Skeletal muscle satellite cell (primary cell): ENCODE measurements around the gene ITPKB.

Source experiments
- H3K27me3 ChIP-seq: 2 replicates; pipeline ENCODE4 v1.7.0; 2013; ENCODE audit warnings: low read length; ENCODE audit not compliant: control insufficient read depth, insufficient read depth
- H3K36me3 ChIP-seq: 2 replicates; pipeline ENCODE4 v1.7.0; 2013; ENCODE audit warnings: mild to moderate bottlenecking, control low read depth, low read length; ENCODE audit not compliant: insufficient read depth
- H3K4me1 ChIP-seq: 2 replicates; pipeline ENCODE4 v1.7.0; 2013; ENCODE audit warnings: low read length; ENCODE audit not compliant: control insufficient read depth, insufficient read depth
- H3K4me2 ChIP-seq: 2 replicates; pipeline ENCODE4 v1.7.0; 2013; ENCODE audit warnings: mild to moderate bottlenecking, low read length
- H3K4me3 ChIP-seq: 2 replicates; pipeline ENCODE4 v1.7.0; 2013; ENCODE audit warnings: low read length
- H3K9ac ChIP-seq: 2 replicates; pipeline ENCODE4 v1.7.0; 2013; ENCODE audit warnings: mild to moderate bottlenecking, low read depth, low read length, moderate library complexity
- H3K9me3 ChIP-seq: replicated peaks from 2 replicates; pipeline ENCODE4 v1.7.0; 2013; ENCODE audit warnings: mild to moderate bottlenecking, control low read depth, low read length

The ITPKB gene

DNA sequence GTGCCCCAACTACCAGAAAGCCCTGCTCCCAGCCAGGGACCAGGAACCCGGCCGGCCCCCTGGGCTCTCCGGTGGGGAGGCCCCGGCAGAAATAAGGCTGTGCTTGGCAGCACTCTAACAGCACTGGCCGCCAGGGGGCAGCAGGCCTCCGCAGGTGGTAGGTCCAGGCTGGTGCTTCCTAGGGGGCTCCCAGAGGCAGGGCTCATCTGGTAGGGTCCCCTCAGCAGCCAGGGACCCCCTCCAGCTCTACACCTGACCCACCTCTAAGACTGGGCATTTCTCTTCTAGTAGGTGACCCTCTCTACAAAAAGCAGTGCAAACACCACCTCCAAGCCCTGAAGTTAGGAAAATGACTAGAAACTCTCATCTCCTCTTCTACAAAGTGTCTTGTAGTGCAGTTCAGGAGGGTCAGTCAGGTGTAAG, 104.9 kb downstream of the ITPKB start:
- Histone ChIP-seq H3K9me3 (no peaks in the 10 kb centered on the region), H3K9ac (no peak overlapping the region), H3K27me3 (peaks cover 17% of the 10 kb centered on the region), H3K36me3 (no peaks in the 10 kb centered on the region), H3K4me1 (peaks cover 5% of the 10 kb centered on the region), H3K4me2 (no peak overlapping the region), H3K4me3 (no peak overlapping the region)

DNA sequence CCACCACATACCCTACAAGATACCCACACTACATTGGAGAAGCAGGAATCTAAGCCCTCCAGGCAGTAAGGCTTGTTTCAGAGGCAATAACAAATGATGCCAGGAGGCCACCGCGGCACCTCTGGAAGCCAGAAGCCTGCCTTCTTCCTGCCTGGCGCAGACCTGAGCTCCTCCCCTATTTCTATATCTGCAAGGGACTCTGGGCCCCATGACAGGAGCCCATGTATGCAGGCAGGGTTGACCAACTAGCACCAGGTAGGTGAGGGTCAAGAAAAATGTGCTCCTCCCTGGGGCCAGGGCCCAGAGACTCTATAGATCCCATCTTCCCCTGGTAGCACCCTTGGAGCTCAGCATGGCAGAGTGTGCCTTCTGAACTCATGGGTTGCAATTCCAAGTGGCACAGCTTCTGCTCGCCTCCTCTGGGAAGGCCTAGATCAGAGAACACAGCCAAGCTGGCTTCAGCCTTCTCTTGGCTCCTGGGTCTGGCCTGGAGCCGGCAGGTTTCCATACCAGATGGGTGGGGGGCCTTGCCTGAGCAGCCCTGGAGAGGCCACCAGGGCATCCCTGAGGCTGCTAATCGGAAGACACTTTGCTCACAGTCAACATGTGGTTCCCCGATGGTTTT, 105.4 kb downstream of the ITPKB start:
- Histone ChIP-seq H3K4me1 (peaks cover 5% of the 10 kb centered on the region), H3K9me3 (no peaks in the 10 kb centered on the region), H3K36me3 (no peaks in the 10 kb centered on the region), H3K9ac (no peak overlapping the region), H3K4me2 (no peak overlapping the region), H3K4me3 (no peak overlapping the region), H3K27me3 (peaks cover 17% of the 10 kb centered on the region)

DNA sequence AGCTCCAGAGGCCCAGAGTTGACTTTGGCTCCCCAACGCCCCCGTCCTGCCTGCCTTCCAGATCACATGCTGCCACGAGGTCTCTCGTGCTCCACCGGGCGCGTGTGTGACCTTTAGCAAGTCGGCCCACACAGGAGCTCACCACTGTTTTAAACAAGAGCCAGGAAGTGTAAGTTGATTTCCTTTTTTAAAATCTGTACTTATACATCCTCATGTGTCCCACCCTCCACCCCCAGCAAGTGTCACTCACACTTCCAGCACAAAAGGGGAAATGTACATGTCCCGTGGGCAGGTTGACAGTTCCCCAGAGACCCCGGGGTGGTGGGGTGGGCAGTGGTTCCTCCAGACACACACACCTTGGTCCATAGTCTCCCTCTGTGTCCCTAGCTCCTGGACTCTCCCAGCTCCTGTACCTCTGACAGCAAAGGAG, 106.1 kb downstream of the ITPKB start:
- H3K27me3 ChIP-seq: peaks cover 20% of the 10 kb centered on the region
- H3K9ac ChIP-seq: no peak overlapping the region
- H3K36me3 ChIP-seq: no peaks in the 10 kb centered on the region
- H3K4me3 ChIP-seq: no peak overlapping the region
- H3K4me1 ChIP-seq: peaks cover 2% of the 10 kb centered on the region
- H3K9me3 ChIP-seq: no peaks in the 10 kb centered on the region
- H3K4me2 ChIP-seq: no peak overlapping the region

DNA sequence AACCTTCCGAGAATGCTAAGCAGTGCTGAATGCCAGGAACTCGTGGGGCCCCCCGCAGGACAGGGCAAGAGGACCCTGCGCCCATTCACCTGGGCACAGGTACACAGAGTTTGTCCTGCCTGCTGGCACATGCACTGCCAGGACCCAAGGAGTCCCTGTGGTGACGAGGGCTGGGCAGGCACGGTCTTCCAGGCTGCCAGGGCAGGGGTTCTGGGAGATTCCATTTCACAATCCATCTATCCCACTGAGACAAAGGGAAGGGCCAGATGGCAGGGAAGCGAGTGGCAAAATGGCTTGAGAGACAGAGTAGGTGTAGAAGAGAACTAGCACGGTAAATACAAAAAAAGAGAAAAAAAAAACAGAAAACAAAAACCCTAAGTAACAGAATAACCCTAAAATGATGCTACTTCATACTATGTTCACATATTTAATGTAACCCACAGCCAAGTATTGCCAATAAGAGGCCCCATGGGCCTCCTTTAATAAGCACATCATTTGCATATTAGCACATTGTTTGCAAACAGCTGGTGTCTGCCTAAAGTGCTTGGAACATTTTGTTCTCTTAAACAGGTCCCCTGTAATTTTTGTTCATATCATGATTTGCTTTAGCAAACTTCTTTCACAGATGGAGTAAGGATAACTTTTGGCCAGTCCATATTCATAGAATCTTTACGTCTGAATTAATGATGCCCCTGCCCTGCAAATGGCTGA, 106.8 kb downstream of the ITPKB start:
- Histone ChIP-seq H3K27me3 (peaks cover 26% of the 10 kb centered on the region), H3K4me1 (no peaks in the 10 kb centered on the region), H3K9me3 (no peaks in the 10 kb centered on the region), H3K4me2 (no peak overlapping the region), H3K36me3 (no peaks in the 10 kb centered on the region), H3K4me3 (no peak overlapping the region), H3K9ac (no peak overlapping the region)

DNA sequence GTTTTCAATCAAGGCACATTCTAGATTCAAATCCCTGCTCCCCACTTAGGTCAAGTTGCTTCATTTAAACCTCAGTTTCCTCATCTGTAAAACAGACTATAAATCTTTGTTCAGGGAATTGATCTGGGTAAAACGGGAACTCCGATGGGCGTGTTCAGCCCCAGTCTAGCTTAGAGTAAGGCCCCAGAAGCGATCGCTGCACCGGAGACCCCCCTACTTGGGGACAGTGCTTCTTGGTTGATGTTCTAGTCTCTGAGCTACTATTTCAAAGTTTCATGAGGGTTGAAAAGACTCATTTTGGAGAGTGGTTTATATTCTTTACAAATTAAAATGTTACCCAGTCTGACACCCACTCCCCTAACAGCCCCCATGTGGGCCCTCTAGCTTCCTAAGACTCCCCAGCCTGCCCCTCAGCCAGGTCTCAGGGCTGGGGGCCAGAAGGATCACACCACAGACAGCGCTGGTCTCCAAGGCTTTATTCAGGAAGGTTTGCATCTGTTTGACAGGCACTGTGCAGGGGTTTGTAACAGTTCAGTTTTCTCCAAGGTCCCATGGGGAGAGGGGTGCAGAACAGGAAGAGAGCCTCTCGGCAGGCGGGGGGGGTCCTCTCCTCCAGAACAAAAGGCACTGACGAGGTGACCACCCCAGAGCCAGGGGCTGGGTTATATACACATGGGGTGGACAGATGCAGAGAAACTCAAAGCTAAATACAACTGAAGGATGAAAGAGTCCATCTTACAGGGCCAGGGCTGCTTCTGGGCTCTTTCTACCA, 107.7 kb downstream of the ITPKB start:
- Histone ChIP-seq H3K9ac (no peak overlapping the region), H3K4me2 (no peak overlapping the region), H3K4me1 (no peaks in the 10 kb centered on the region), H3K36me3 (no peaks in the 10 kb centered on the region), H3K27me3 (peaks cover 32% of the 10 kb centered on the region), H3K9me3 (no peaks in the 10 kb centered on the region), H3K4me3 (no peak overlapping the region)

DNA sequence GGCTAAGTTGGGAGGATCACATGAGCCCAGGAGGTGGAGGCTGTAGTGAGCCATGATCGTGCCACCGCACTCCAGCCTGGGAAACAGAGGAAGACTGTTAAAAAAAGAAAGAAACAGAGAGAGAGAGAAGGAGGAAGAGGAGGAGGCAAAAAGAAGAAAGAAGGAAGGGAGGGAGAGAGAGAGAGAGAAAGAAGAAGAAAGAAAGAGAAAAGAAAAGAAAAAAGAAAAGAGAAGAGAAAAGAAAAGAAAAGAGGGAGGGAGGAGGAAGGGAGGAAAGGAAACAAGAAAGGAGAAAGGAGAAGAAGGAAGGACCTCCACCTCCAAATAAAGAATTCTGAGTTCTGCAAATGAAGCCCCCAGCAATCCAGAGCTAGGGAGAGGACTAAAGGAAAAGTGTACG, 108.5 kb downstream of the ITPKB start:
- Histone ChIP-seq H3K9ac (no peak overlapping the region), H3K4me3 (no peak overlapping the region), H3K27me3 (peaks cover 32% of the 10 kb centered on the region), H3K9me3 (no peaks in the 10 kb centered on the region), H3K36me3 (no peaks in the 10 kb centered on the region), H3K4me1 (no peaks in the 10 kb centered on the region), H3K4me2 (no peak overlapping the region)

DNA sequence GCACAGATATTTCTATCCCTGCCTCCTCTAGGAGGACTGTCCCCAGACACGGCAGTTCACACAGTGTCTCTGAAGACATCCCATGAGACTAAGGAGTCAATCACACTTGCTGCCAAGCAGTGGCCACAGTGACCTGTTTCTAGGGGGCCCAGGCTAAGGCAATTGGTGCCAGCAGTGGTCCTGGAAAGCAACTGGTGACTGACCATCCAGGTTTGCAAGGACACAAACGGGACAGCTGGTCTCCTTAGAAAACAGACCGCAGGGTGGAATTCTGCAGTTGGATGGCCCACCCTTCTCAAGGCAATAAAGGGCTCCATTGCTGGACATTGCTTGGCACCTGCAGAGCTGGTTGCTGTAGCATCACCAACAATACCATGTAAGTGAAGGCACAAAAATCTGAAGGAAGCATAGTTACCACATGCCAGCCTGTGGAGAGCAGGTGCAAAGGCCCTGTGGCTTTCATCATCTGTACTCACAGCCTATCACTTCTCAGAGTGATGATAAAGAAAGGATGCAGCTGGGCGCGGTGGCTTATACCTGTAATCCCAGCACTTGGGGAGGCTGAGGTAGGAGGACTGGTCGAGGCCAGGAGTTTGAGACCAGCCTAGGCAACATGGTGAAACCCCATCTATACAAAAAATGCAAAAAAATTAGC, 109.1 kb downstream of the ITPKB start:
- Histone ChIP-seq H3K9me3 (no peaks in the 10 kb centered on the region), H3K9ac (no peak overlapping the region), H3K4me3 (no peak overlapping the region), H3K4me2 (no peak overlapping the region), H3K27me3 (peaks cover 32% of the 10 kb centered on the region), H3K36me3 (no peaks in the 10 kb centered on the region), H3K4me1 (no peaks in the 10 kb centered on the region)

DNA sequence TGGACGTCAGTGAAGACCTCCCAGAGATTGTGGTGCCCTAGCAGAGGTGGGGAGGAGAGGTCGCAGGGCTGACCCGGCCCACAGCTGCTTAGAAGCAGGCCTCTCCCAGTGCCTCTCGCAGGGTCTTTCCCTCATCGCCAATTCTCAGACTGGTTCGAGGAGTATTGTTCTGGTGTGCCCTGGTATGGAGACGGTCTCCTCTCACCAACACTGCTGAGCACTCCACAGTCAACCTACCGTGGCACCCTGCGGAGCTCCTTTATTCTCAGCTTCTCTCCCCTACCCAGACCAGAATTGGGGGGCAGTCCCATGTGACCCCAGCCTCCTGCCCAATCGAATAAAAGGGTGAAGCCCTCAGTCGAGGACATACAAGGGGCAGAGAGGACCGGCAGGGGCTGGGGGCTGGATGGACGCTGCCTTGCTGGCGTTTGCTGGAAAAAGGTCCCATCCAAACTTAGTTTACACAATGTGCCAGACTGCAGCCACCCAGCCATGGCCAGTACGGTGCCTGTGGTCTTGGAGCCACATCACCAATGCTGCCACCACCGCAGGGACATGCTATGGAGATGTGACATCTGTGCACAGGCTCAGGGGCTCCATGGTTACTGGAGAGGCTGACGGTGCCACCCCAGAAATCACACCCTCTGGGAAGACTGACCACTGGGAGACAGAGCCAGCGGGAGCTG, 109.7 kb downstream of the ITPKB start:
- H3K4me2 ChIP-seq: no peak overlapping the region
- no peak overlapping the region for H3K9ac ChIP-seq
- H3K4me3 ChIP-seq: no peak overlapping the region
- H3K9me3 ChIP-seq: no peaks in the 10 kb centered on the region
- peaks cover 5% of the 10 kb centered on the region for H3K4me1 ChIP-seq
- H3K36me3 ChIP-seq: no peaks in the 10 kb centered on the region
- H3K27me3 ChIP-seq: peaks cover 32% of the 10 kb centered on the region

DNA sequence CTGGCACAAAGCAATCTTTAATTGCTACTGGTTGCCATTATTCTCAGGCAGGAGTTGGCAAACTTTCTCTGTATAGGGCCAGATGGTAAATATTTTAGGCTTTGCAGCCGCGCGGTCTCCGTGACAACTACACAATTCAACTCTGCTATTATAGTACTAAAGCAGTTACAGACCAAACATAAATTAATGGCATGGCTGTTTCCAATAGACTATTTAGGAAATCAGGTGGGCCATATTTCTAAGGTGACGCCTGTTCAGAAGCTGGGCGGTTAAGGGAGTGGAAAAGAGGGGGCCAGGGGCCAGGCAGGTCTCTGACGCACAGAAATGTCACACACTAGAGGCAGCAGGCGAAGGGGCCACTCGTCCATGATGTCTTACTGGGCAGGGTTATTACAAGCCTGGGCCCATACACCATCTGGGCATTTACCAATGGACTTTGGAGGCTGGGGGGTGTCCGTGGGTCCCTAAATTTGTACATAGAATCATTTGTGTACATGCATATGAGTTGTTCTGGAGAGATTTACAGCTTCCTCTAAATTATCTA, 110.4 kb downstream of the ITPKB start:
- Histone ChIP-seq H3K9me3 (no peaks in the 10 kb centered on the region), H3K4me1 (peaks cover 6% of the 10 kb centered on the region), H3K9ac (no peak overlapping the region), H3K36me3 (no peaks in the 10 kb centered on the region), H3K4me3 (no peak overlapping the region), H3K4me2 (no peak overlapping the region), H3K27me3 (peaks cover 33% of the 10 kb centered on the region)

DNA sequence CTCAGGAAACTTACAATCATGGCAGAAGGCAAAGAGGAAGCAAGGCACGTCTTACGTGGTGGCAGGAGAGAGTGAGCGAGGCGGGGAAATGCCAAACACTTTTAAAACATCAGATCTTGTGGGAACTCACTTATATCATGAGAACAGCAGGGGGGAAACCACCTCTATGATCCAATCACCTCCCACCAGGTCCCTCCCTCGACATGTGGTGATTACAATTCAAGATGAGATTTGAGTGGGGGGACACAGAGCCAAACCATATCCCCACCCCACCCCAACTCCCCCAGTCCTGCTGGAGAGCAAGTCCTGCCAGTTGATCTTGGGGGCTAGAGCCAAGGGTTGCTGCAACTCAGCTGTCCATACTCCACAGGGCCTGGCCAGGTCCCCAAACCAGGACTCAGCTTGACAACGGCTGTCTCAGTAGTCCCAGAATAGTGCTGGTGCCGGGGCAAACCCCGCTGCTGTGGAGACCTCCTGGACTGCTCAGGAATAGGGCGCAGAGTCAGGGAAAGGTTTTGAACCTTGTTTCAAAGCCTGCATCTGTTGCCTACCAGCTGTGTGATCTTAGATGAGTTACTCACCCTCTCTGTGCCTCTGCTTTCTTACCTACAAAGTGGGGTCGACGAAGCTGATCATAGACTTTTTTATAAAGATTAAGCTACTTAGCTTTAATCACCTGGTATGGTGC, 111.0 kb downstream of the ITPKB start:
- peaks cover 36% of the 10 kb centered on the region for H3K27me3 ChIP-seq

More for the DNA sequence above, 111.0 kb downstream of the ITPKB start:
- Histone ChIP-seq H3K36me3 (no peaks in the 10 kb centered on the region), H3K9ac (no peak overlapping the region), H3K4me1 (peaks cover 6% of the 10 kb centered on the region), H3K9me3 (no peaks in the 10 kb centered on the region), H3K4me3 (no peak overlapping the region), H3K4me2 (no peak overlapping the region)
